Fibroblast of villous mesenchyme (primary cell): ENCODE data around the gene CTXND1. TPM values are rescaled to one million over a fixed set of nuclear protein-coding genes. Genes with fewer than 3 reads are reported as not detected.

ENCODE experiments used
- DNase-seq: peaks from one replicate; pipeline ENCODE4 v3.0.0-alpha.2; 2010; ENCODE audit warnings: low read depth
- H3K4me3 ChIP-seq: 2 replicates; pipeline ENCODE4 v1.5.1; 2011; ENCODE audit warnings: low read depth, mild to moderate bottlenecking, low read length
- total RNA-seq: library from RNA; depleted of rRNA; stranded (reverse); fragments of >200 nt; gene quantifications from 2 replicates; pipeline ENCODE4 v1.2.3, GENCODE V29; 2012
- TF ChIP-seq, protein P1 (sequence below): IDR thresholded peaks from 2 replicates; pipeline ENCODE4 v1.5.1; 2012; ENCODE audit warnings: low read depth, mild to moderate bottlenecking, low read length; ENCODE audit not compliant: insufficient read depth

The CTXND1 gene
- total RNA-seq, 1 donor: not detected

- DNase-seq: no peak
- no peak overlapping the region for H3K4me3 ChIP-seq
- TF ChIP-seq, protein P1, sequence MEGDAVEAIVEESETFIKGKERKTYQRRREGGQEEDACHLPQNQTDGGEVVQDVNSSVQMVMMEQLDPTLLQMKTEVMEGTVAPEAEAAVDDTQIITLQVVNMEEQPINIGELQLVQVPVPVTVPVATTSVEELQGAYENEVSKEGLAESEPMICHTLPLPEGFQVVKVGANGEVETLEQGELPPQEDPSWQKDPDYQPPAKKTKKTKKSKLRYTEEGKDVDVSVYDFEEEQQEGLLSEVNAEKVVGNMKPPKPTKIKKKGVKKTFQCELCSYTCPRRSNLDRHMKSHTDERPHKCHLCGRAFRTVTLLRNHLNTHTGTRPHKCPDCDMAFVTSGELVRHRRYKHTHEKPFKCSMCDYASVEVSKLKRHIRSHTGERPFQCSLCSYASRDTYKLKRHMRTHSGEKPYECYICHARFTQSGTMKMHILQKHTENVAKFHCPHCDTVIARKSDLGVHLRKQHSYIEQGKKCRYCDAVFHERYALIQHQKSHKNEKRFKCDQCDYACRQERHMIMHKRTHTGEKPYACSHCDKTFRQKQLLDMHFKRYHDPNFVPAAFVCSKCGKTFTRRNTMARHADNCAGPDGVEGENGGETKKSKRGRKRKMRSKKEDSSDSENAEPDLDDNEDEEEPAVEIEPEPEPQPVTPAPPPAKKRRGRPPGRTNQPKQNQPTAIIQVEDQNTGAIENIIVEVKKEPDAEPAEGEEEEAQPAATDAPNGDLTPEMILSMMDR: no peak
Observed at GRCh38 chr15:80247320-80247719, 4.7 kb downstream of the CTXND1 start.

GRCh38 chr15:80246425-80246894 lies 5.6 kb downstream of the CTXND1 start:
- peak; percentile 16 for DNase-seq
- TF ChIP-seq, protein P1: no peak
- H3K4me3 ChIP-seq: no peak overlapping the region

DNA sequence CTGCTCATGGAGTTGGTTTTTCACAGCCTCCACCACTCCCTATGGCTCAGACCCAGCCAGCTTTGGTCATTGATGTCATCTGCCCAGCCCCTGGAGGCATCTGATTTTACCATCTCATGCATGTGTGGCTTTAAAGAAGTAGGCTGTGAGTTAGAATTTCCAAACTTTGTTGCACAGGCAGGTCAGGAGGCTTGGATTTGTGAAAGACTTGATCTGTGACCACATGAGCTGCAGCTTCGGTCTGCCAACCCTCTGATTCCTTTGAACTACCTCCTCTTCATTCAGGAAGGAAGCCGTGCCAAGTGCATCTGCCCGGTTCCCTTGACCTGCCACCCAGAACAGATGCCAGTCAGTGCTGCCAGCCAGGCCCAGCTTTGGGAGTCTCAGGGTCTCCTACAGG lies 9.2 kb downstream of the CTXND1 start:
- DNase-seq: no peak

GRCh38 chr15:80242132-80242769 lies 9.8 kb downstream of the CTXND1 start:
- H3K4me3 ChIP-seq: no peak overlapping the region
- TF ChIP-seq, protein P1: peak; percentile 77
- peak; percentile 46 for DNase-seq

More for the DNA sequence above, 9.2 kb downstream of the CTXND1 start:
- no peak overlapping the region for H3K4me3 ChIP-seq
- TF ChIP-seq, protein P1: no peak

GRCh38 chr15:80241508-80241907 lies 10.5 kb downstream of the CTXND1 start:
- H3K4me3 ChIP-seq: no peak overlapping the region
- TF ChIP-seq, protein P1: no peak
- no peak for DNase-seq

DNA sequence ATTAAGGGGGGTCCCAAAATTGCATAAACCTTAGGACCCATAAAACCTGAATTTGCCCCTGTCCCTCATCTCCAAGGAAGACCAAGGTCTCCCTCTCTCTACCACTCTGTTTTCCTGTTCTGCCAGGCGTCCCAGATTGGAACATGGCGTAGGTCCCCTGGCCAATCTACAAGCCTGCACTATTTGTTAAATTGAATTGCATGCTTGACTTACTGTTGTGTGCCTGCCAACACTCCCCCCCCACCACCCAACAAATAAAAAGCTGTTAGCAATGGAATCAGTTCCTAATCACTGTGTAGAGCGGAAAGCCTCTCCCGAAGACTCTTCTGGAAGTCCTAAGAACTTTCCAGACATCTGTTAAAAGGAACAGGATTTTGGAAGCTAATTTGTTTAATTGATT lies 11.7 kb downstream of the CTXND1 start:
- H3K4me3 ChIP-seq: no peak overlapping the region
- TF ChIP-seq, protein P1: no peak
- no peak for DNase-seq

DNA sequence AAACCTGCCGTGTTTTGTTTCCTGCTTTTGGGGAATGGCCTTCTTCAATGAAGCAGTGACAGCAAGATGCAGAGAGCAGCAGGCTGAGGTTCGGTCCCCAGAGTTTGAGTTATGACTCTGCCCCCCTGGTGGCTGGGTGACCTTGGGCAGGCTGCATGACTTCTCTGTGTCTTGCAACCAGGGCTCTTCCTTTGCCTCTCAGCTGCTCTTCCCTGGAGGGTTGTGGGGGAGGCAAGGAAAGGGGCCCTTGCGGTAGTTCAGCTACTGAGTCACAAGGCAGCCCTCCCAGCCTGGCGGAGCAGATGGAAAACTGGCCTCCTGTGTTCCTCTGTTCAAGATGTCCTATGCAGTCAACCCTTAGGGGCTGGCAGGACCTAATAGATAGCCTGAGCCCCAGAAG lies 17.1 kb downstream of the CTXND1 start:
- TF ChIP-seq, protein P1: peak; percentile 63
- DNase-seq: peak; percentile 43

More for the DNA sequence above, 17.1 kb downstream of the CTXND1 start:
- H3K4me3 ChIP-seq: no peak overlapping the region
